OCI-LY7 (cell line): ENCODE data around the gene WIZ.

Experiments
- EZH2phosphoT487 ChIP-seq: fragments of 200-600 bp; sonication (generic); IDR thresholded peaks from 2 replicates; pipeline ENCODE4 v1.6.1; 2018; ENCODE audit warnings: low read depth, borderline replicate concordance, mild to moderate bottlenecking, mixed run types, antibody characterized with exemption, low read length, moderate library complexity, mixed read lengths
- TF ChIP-seq, protein P1 (sequence below): fragments of 200-600 bp; sonication (generic); conservative IDR thresholded peaks from 2 replicates; pipeline ENCODE4 v1.5.1; 2014; ENCODE audit warnings: mild to moderate bottlenecking, antibody characterized with exemption, low read length, moderate library complexity, mixed read lengths

DNA sequence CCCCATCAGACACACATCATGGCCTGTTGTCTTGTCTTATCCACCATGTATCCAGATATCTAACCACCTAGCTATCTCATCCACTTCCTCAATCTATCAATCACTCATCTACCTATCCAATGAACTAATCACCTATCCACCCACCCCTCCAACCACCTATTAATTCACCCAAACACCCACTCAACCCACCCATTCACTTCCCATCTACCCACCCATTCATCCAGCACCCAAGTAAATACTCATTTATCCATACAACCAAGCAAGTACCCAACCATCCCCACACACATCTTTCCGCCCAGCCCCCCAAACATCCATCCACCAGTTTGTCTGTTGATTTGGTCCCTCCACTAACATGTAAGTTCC lies 753 bp upstream of the WIZ start:
- TF ChIP-seq, protein P1, sequence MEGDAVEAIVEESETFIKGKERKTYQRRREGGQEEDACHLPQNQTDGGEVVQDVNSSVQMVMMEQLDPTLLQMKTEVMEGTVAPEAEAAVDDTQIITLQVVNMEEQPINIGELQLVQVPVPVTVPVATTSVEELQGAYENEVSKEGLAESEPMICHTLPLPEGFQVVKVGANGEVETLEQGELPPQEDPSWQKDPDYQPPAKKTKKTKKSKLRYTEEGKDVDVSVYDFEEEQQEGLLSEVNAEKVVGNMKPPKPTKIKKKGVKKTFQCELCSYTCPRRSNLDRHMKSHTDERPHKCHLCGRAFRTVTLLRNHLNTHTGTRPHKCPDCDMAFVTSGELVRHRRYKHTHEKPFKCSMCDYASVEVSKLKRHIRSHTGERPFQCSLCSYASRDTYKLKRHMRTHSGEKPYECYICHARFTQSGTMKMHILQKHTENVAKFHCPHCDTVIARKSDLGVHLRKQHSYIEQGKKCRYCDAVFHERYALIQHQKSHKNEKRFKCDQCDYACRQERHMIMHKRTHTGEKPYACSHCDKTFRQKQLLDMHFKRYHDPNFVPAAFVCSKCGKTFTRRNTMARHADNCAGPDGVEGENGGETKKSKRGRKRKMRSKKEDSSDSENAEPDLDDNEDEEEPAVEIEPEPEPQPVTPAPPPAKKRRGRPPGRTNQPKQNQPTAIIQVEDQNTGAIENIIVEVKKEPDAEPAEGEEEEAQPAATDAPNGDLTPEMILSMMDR: no peak
- no peak for TF ChIP-seq EZH2phosphoT487
